Measurements from ENCODE around the gene DAZAP1. TPM values are rescaled to one million over a fixed set of nuclear protein-coding genes. Genes with fewer than 3 reads are reported as not detected.

The DAZAP1 gene
- total RNA-seq, 1 experiment from 2014 or later = 360 TPM

- CTCF ChIA-PET = interaction anchor here (0.8 to 2.8 kb wide), 2 partner anchors 15 to 64 kb away, joined by 3 to 14 read pairs; partner anchors contain the start of gene PLK5
- peaks cover 38% of the 10 kb centered on the region for H3K27me3 Mint-ChIP-seq (ENCODE audit: low read depth)
These were observed 52.1 kb downstream of the DAZAP1 start for GRCh38 chr19:1459479-1459878.

More at GRCh38 chr19:1459479-1459878, 52.1 kb downstream of the DAZAP1 start:
- H3K36me3 Mint-ChIP-seq = no peaks in the 10 kb centered on the region
- ATAC-seq (no peak), DNase-seq (ENCODE audit: low spot score) (no peak)
- no peaks in the 10 kb centered on the region for H3K9me3 Mint-ChIP-seq
- TF ChIP-seq, protein P1, sequence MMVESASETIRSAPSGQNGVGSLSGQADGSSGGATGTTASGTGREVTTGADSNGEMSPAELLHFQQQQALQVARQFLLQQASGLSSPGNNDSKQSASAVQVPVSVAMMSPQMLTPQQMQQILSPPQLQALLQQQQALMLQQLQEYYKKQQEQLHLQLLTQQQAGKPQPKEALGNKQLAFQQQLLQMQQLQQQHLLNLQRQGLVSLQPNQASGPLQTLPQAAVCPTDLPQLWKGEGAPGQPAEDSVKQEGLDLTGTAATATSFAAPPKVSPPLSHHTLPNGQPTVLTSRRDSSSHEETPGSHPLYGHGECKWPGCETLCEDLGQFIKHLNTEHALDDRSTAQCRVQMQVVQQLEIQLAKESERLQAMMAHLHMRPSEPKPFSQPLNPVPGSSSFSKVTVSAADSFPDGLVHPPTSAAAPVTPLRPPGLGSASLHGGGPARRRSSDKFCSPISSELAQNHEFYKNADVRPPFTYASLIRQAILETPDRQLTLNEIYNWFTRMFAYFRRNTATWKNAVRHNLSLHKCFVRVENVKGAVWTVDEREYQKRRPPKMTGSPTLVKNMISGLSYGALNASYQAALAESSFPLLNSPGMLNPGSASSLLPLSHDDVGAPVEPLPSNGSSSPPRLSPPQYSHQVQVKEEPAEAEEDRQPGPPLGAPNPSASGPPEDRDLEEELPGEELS (CRISPR knock-in tag; IDR thresholded peaks at IDR 0.05) = no peak
- TF ChIP-seq, protein P2, sequence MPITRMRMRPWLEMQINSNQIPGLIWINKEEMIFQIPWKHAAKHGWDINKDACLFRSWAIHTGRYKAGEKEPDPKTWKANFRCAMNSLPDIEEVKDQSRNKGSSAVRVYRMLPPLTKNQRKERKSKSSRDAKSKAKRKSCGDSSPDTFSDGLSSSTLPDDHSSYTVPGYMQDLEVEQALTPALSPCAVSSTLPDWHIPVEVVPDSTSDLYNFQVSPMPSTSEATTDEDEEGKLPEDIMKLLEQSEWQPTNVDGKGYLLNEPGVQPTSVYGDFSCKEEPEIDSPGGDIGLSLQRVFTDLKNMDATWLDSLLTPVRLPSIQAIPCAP (CRISPR knock-in tag; IDR thresholded peaks at IDR 0.05) = no peak
- no peak for TF ChIP-seq CBFB (CRISPR knock-in tag; IDR thresholded peaks at IDR 0.05; ENCODE audit: low read depth)
- TF ChIP-seq KAT7 (CRISPR knock-in tag; IDR thresholded peaks at IDR 0.05; ENCODE audit: borderline replicate concordance) = no peak
- TF ChIP-seq ATF1 (CRISPR knock-in tag; IDR thresholded peaks at IDR 0.05) = no peak
- TF ChIP-seq ARID4B (CRISPR knock-in tag; IDR thresholded peaks at IDR 0.05; ENCODE audit: borderline replicate concordance) = no peak
- no peak for TF ChIP-seq MXD4 (CRISPR knock-in tag; IDR thresholded peaks at IDR 0.05; ENCODE audit: borderline replicate concordance)
- no peak for TF ChIP-seq ZNF219 (CRISPR knock-in tag; IDR thresholded peaks at IDR 0.05; ENCODE audit: borderline replicate concordance)
- TF ChIP-seq GABPB1 (CRISPR knock-in tag; IDR thresholded peaks at IDR 0.05) = no peak
- no peak for TF ChIP-seq AR (CRISPR knock-in tag; IDR thresholded peaks at IDR 0.05)
- TF ChIP-seq E2F4 (CRISPR knock-in tag; IDR thresholded peaks at IDR 0.05; ENCODE audit: borderline replicate concordance, low read depth) = no peak
- no peak for TF ChIP-seq FOXP1 (CRISPR knock-in tag; IDR thresholded peaks at IDR 0.05; ENCODE audit: borderline replicate concordance)
- no peak for TF ChIP-seq ATF6 (CRISPR knock-in tag; IDR thresholded peaks at IDR 0.05)
- no peak for TF ChIP-seq NR3C1 (CRISPR knock-in tag; conservative IDR thresholded peaks at IDR 0.05; ENCODE audit: low read depth)
- no peak for TF ChIP-seq ELF4 (CRISPR knock-in tag; IDR thresholded peaks at IDR 0.05; ENCODE audit: low read depth)
- POLR2A ChIA-PET = no interaction called here
- no peak overlapping the region for H3K27ac Mint-ChIP-seq
- H3K4me1 Mint-ChIP-seq = peaks cover 3% of the 10 kb centered on the region; the same call in 1 of the 2 replicates
- H3K4me3 Mint-ChIP-seq = no peak overlapping the region
